Measurements from ENCODE around the gene PAWR. TPM values are rescaled to one million over a fixed set of nuclear protein-coding genes. Genes with fewer than 3 reads are reported as not detected.
A peak's percentile ranks its signal among the peaks of the same experiment; 100 is the strongest.

Gene PAWR
- 10 to 100 TPM in 5 of 10 donors, 1 to 10 TPM in 5; 3.5 to 16.6 (median 10.2) TPM for total RNA-seq
- polyA plus RNA-seq: 10 to 100 TPM in 1 of 2 donors, 1 to 10 TPM in 1; 3.0 to 11.6 TPM
- long read RNA-seq, donor 1, full-length matches to known transcripts: 2 of 10 reads
- long read RNA-seq, donor 1, partial matches to known transcripts: 5 of 10 reads
- long read RNA-seq, donor 1, other reads (novel, unspliced or antisense): 3 of 10 reads
- long read RNA-seq, donor 2, full-length matches to known transcripts: 2 of 15 reads
- long read RNA-seq, donor 2, partial matches to known transcripts: 9 of 15 reads
- long read RNA-seq, donor 2, other reads (novel, unspliced or antisense): 4 of 15 reads
- long read RNA-seq, donor 3, partial matches to known transcripts: 1 of 4 reads
- long read RNA-seq, donor 3, other reads (novel, unspliced or antisense): 2 of 4 reads

- Histone ChIP-seq H3K4me1 (peaks cover 0 to 31% (median 8%) of the 10 kb centered on the region in 9 donors), H3K36me3 (no peaks in the 10 kb centered on the region), H3K9me3 (no peaks in the 10 kb centered on the region), H3K4me3 (peak within 1 kb of the TSS; percentile 68 to 92 (median 86)), H3K27me3 (peaks cover 0 to 45% (median 7%) of the 10 kb centered on the region in 7 donors), H3K27ac (peak within 1 kb of the TSS in 9 of 10 donors; percentile 53 to 80 (median 73))
- WGBS, 2 donors: 0 to 1% methylated on average over 92 to 106 of the region's 107 CpGs
- peak; percentile 51 to 85 (median 63) for ATAC-seq
- peak in 4 of 9 donors; percentile 12 to 44 (median 22) for TF ChIP-seq CTCF (IDR thresholded peaks at IDR 0.05)
- intact Hi-C loops (cut with DNase I): loop anchor here in 2 of 10 donors (10.0 kb wide), 2 partner anchors 244 to 494 kb away; partner anchors contain the start of gene PPP1R12A (in 1 of the 2)
- peak; percentile 22 to 53 for DNase-seq
Observed at GRCh38 chr12:79690638-79691510, at the start of gene PAWR. PAWR (minus strand) TSS chr12:79690964; CDS start chr12:79690244, 720 bp downstream.

- intact Hi-C loops (cut with DNase I): loop anchor here in 9 of 10 donors (2.0 to 10.0 kb wide), 6 partner anchors 181 to 333 kb away; no protein-coding TSS in a partner anchor
- Histone ChIP-seq H3K36me3 (no peaks in the 10 kb centered on the region), H3K27ac (no peak overlapping the region), H3K27me3 (peaks cover 0 to 13% (median 0%) of the 10 kb centered on the region in 7 donors), H3K4me3 (no peak overlapping the region), H3K9me3 (no peaks in the 10 kb centered on the region), H3K4me1 (peaks cover 0 to 6% (median 0%) of the 10 kb centered on the region in 9 donors)
- ATAC-seq (no peak), DNase-seq (peak in 1 of 2 donors; percentile 18)
- WGBS, 2 donors: 18 to 19% methylated on average over 4 of the region's 4 CpGs
- TF ChIP-seq CTCF (IDR thresholded peaks at IDR 0.05): peak; percentile 44 to 78 (median 68)
Observed at GRCh38 chr12:79737875-79738718, 47.3 kb upstream of the PAWR start.

- H3K27me3 ChIP-seq: no peaks in the 10 kb centered on the region
Observed at GRCh38 chr12:79732638-79733037, 41.9 kb upstream of the PAWR start.

More at GRCh38 chr12:79732638-79733037, 41.9 kb upstream of the PAWR start:
- ATAC-seq: no peak
- Histone ChIP-seq H3K27ac (no peak overlapping the region), H3K4me1 (no peaks in the 10 kb centered on the region), H3K36me3 (no peaks in the 10 kb centered on the region), H3K4me3 (no peak overlapping the region), H3K9me3 (no peaks in the 10 kb centered on the region)
- no peak for DNase-seq
- intact Hi-C loops (cut with DNase I): loop anchor here in 2 of 10 donors (10.0 kb wide), 3 partner anchors 178 to 328 kb away; no protein-coding TSS in a partner anchor
- no peak for TF ChIP-seq CTCF (IDR thresholded peaks at IDR 0.05)

Measured in heart right ventricle (tissue), 16 donors.